IMR-90 (cell line): ENCODE results near the gene SCFD2. TPM values are rescaled to one million over a fixed set of nuclear protein-coding genes. Genes with fewer than 3 reads are reported as not detected.

Experiments used
- ATAC-seq: fragments of 200-7000 bp; cut with Tn5 transposase; 2 replicates; pipeline ENCODE4 v1.9.1; 2020; ENCODE audit warnings: low read depth, mild to moderate bottlenecking, moderate library complexity
- BruUV-seq: library from RNA; stranded (reverse); fragments of 400-500 nt; replicated peaks from 2 replicates; lab custom pipeline; 2021; lab: Mats Ljungman, UMichigan
- CTCF ChIA-PET: fragments of 300-600 bp; formaldehyde crosslinking; extraction: SDS; loops from one replicate; lab custom pipeline; 2021; ENCODE audit warnings: antibody characterized with exemption; lab: Yijun Ruan, JAX
- POLR2A ChIA-PET: fragments of 300-600 bp; sonication (Branson Sonifier 250); formaldehyde crosslinking; loops from one replicate; lab custom pipeline; 2022; ENCODE audit warnings: antibody characterized with exemption; ENCODE audit not compliant: unreplicated experiment; lab: Charles Lee
- DNase-seq: peaks from one replicate; pipeline ENCODE4 v3.0.0; 2013
- H2AFZ ChIP-seq: replicated peaks from 2 replicates; pipeline ENCODE3; 2013; ENCODE audit warnings: low read length, mild to moderate bottlenecking; ENCODE audit not compliant: poor library complexity
- H2AK5ac ChIP-seq: 2 replicates; pipeline ENCODE4 v1.6.1; 2013; ENCODE audit warnings: low read depth, low read length, inconsistent platforms
- H2AK9ac ChIP-seq: replicated peaks from 2 replicates; pipeline ENCODE3; 2013; ENCODE audit warnings: mild to moderate bottlenecking, low read depth, low read length, moderate library complexity; ENCODE audit not compliant: poor library complexity
- H2BK120ac ChIP-seq: 2 replicates; pipeline ENCODE4 v1.6.1; 2013; ENCODE audit warnings: low read depth, low read length, inconsistent platforms
- H2BK15ac ChIP-seq: 3 replicates; pipeline ENCODE4 v1.6.1; 2013; ENCODE audit warnings: low read depth, low read length, inconsistent platforms
- H2BK20ac ChIP-seq: 2 replicates; pipeline ENCODE4 v1.6.1; 2013; ENCODE audit warnings: low read depth, mild to moderate bottlenecking, inconsistent platforms, low read length, moderate library complexity
- H2BK5ac ChIP-seq: 2 replicates; pipeline ENCODE4 v1.6.1; 2013; ENCODE audit warnings: mild to moderate bottlenecking, low read depth, low read length, inconsistent platforms; ENCODE audit not compliant: poor library complexity, severe bottlenecking
- H3K14ac ChIP-seq: replicated peaks from 2 replicates; pipeline ENCODE4 v1.6.1; 2013; ENCODE audit warnings: low read depth, low read length, inconsistent platforms
- H3K18ac ChIP-seq: 2 replicates; pipeline ENCODE4 v1.6.1; 2013; ENCODE audit warnings: low read depth, low read length, control low read depth
- H3K23ac ChIP-seq: 2 replicates; pipeline ENCODE4 v1.6.1; 2013; ENCODE audit warnings: low read depth, low read length, inconsistent platforms
- H3K27ac ChIP-seq: 2 replicates; pipeline ENCODE4 v1.5.1; 2013; ENCODE audit warnings: mild to moderate bottlenecking, control low read depth, low read length; ENCODE audit not compliant: insufficient read depth
- H3K27me3 ChIP-seq: 2 replicates; pipeline ENCODE4 v1.6.1; 2013; ENCODE audit warnings: low read length; ENCODE audit not compliant: control insufficient read depth, insufficient read depth
- H3K36me3 ChIP-seq: 2 replicates; pipeline ENCODE4 v1.6.1; 2013; ENCODE audit warnings: low read length, mixed read lengths; ENCODE audit not compliant: control insufficient read depth, insufficient read depth
- H3K4ac ChIP-seq: 2 replicates; pipeline ENCODE4 v1.6.1; 2013; ENCODE audit warnings: low read depth, low read length, inconsistent platforms
- H3K4me1 ChIP-seq: 2 replicates; pipeline ENCODE4 v1.6.1; 2013; ENCODE audit warnings: low read length, mixed read lengths; ENCODE audit not compliant: control insufficient read depth, insufficient read depth
- H3K4me2 ChIP-seq: 2 replicates; pipeline ENCODE4 v1.6.1; 2013; ENCODE audit warnings: low read depth, mild to moderate bottlenecking, control low read depth, low read length, moderate library complexity
- H3K4me3 ChIP-seq: 2 replicates; pipeline ENCODE4 v1.5.1; 2013; ENCODE audit warnings: low read depth, mild to moderate bottlenecking, control low read depth, low read length, moderate library complexity; ENCODE audit not compliant: insufficient read depth
- H3K56ac ChIP-seq: 2 replicates; pipeline ENCODE4 v1.6.1; 2013; ENCODE audit warnings: low read length, inconsistent platforms; ENCODE audit not compliant: insufficient read depth; ENCODE audit errors: extremely low read depth
- H3K79me1 ChIP-seq, 2 experiments: 2 replicates each; pipeline ENCODE4 v1.6.1; 2013; ENCODE audit warnings: low read length in 2 of 2, inconsistent platforms in 1 of 2, low read depth in 1 of 2
- H3K9ac ChIP-seq: 2 replicates; pipeline ENCODE4 v1.6.1; 2013; ENCODE audit warnings: low read depth, low read length, control low read depth
- H3K9me1 ChIP-seq: 2 replicates; pipeline ENCODE4 v1.6.1; 2013; ENCODE audit warnings: low read length, inconsistent platforms; ENCODE audit not compliant: insufficient read depth
- H3K9me3 ChIP-seq: 2 replicates; pipeline ENCODE4 v1.6.1; 2013; ENCODE audit warnings: low read length; ENCODE audit not compliant: control insufficient read depth, insufficient read depth
- H4K20me1 ChIP-seq: 2 replicates; pipeline ENCODE4 v1.6.1; 2013; ENCODE audit warnings: low read length, inconsistent platforms; ENCODE audit not compliant: insufficient read depth
- H4K5ac ChIP-seq: 2 replicates; pipeline ENCODE4 v1.6.1; 2013; ENCODE audit warnings: mild to moderate bottlenecking, low read depth, low read length, control low read depth
- H4K8ac ChIP-seq, 2 experiments: 2 replicates each; pipeline ENCODE4 v1.6.1; 2013; ENCODE audit warnings: low read depth in 2 of 2, low read length in 2 of 2, control low read depth in 1 of 2, inconsistent platforms in 1 of 2
- H4K91ac ChIP-seq: 2 replicates; pipeline ENCODE4 v1.6.1; 2013; ENCODE audit warnings: low read depth, low read length, inconsistent platforms; ENCODE audit not compliant: insufficient read depth
- BHLHE40 ChIP-seq: fragments of 150-350 bp; IDR thresholded peaks from 2 replicates; pipeline ENCODE4 v1.6.1; 2016; ENCODE audit warnings: mild to moderate bottlenecking, low read depth, low read length
- CEBPB ChIP-seq: IDR thresholded peaks from 2 replicates; pipeline ENCODE4 v1.6.1; 2012; ENCODE audit warnings: low read depth, low read length, improper control_type of control experiment
- CHD1 ChIP-seq: IDR thresholded peaks from 2 replicates; pipeline ENCODE4 v1.6.1; 2012; ENCODE audit warnings: low read depth, low read length, improper control_type of control experiment
- FOS ChIP-seq: fragments of 150-350 bp; IDR thresholded peaks from 2 replicates; pipeline ENCODE4 v1.6.1; 2016; ENCODE audit warnings: low read depth, low read length
- MAFK ChIP-seq: IDR thresholded peaks from 2 replicates; pipeline ENCODE4 v1.6.1; 2012; ENCODE audit warnings: low read depth, low read length, improper control_type of control experiment
- MAZ ChIP-seq: IDR thresholded peaks from 2 replicates; pipeline ENCODE4 v1.6.1; 2012; ENCODE audit warnings: low read depth, mild to moderate bottlenecking, low read length, improper control_type of control experiment, moderate library complexity, borderline replicate concordance
- MXI1 ChIP-seq: IDR thresholded peaks from 2 replicates; pipeline ENCODE4 v1.6.1; 2012; ENCODE audit warnings: low read depth, mild to moderate bottlenecking, low read length, moderate library complexity, borderline replicate concordance
- NFE2L2 ChIP-seq: fragments of 150-350 bp; IDR thresholded peaks from 2 replicates; pipeline ENCODE4 v1.6.1; 2016; ENCODE audit warnings: low read depth, mild to moderate bottlenecking, low read length
- POLR2A ChIP-seq: IDR thresholded peaks from 2 replicates; pipeline ENCODE4 v1.6.1; 2012; ENCODE audit warnings: mild to moderate bottlenecking, low read depth, low read length
- RAD21 ChIP-seq: IDR thresholded peaks from 2 replicates; pipeline ENCODE4 v1.6.1; 2012; ENCODE audit warnings: low read length, improper control_type of control experiment
- RCOR1 ChIP-seq: IDR thresholded peaks from 2 replicates; pipeline ENCODE4 v1.6.1; 2012; ENCODE audit warnings: mild to moderate bottlenecking, low read length, improper control_type of control experiment; ENCODE audit not compliant: insufficient replicate concordance
- RFX5 ChIP-seq: IDR thresholded peaks from 2 replicates; pipeline ENCODE4 v1.8.0; 2012; ENCODE audit warnings: low read depth, mild to moderate bottlenecking, low read length, moderate library complexity
- SMC3 ChIP-seq: fragments of 150-350 bp; IDR thresholded peaks from 2 replicates; pipeline ENCODE4 v1.6.1; 2016; ENCODE audit warnings: low read depth, mild to moderate bottlenecking, antibody characterized with exemption, low read length, moderate library complexity
- WGBS, 2 experiments: methylation state at CpG; one replicate each; pipeline versions ENCODE4 v1.1.5 to v1.1.7; 2013; ENCODE audit warnings: missing lambda C conversion rate in 2 of 2; ENCODE audit not compliant: insufficient read length in 1 of 2; ENCODE audit errors: extremely low coverage in 2 of 2; 5-methylcytosine and 5-hydroxymethylcytosine counted together
- dilution Hi-C: fragments of 300-500 bp; cut with HindIII; formaldehyde crosslinking; loops from one replicate; pipeline ENCODE4 v1.14.3; 2018; ENCODE audit warnings: low sequenced_read_pairs; ENCODE audit not compliant: unreplicated experiment
- in situ Hi-C: fragments of 300-500 bp; cut with MboI; formaldehyde crosslinking; loops from 3 replicates; pipeline ENCODE4 v1.14.3; 2019; ENCODE audit warnings: low sequenced_read_pairs, inconsistent platforms, mixed read lengths
- intact Hi-C: fragments of 100-400 bp; cut with micrococcal nuclease; formaldehyde crosslinking; loops from 2 replicates; pipeline ENCODE4 v1.10.0; 2022
- polyA plus RNA-seq, 3 experiments: library from polyadenylated mRNA; depleted of rRNA; stranded (reverse); fragments of >200 nt; gene quantifications; 2 replicates each; pipeline ENCODE4 v1.2.3, GENCODE V29; 2012; ENCODE audit warnings: low replicate concordance in 1 of 3
- total RNA-seq: library from RNA; depleted of rRNA; stranded (reverse); fragments of >200 nt; gene quantifications from 2 replicates; pipeline ENCODE4 v1.2.3, GENCODE V29; 2012
- TF ChIP-seq, protein P1 (sequence below): fragments of 150-350 bp; IDR thresholded peaks from 2 replicates; pipeline ENCODE4 v1.6.1; 2016; ENCODE audit warnings: low read depth, mild to moderate bottlenecking, low read length, moderate library complexity, borderline replicate concordance
- TF ChIP-seq, protein P2 (sequence below): fragments of 150-350 bp; IDR thresholded peaks from 2 replicates; pipeline ENCODE4 v1.6.1; 2017; ENCODE audit warnings: mild to moderate bottlenecking, antibody characterized with exemption, low read length, low read depth
- TF ChIP-seq, protein P3 (sequence below): conservative IDR thresholded peaks from 2 replicates; pipeline ENCODE4 v1.5.1; 2012; ENCODE audit warnings: mild to moderate bottlenecking, low read depth, low read length, improper control_type of control experiment

Gene SCFD2
- total and polyA plus RNA-seq, 2 of the 4 experiments (the other 2 are of a cell fraction): 18.9 to 62.4 TPM

DNA sequence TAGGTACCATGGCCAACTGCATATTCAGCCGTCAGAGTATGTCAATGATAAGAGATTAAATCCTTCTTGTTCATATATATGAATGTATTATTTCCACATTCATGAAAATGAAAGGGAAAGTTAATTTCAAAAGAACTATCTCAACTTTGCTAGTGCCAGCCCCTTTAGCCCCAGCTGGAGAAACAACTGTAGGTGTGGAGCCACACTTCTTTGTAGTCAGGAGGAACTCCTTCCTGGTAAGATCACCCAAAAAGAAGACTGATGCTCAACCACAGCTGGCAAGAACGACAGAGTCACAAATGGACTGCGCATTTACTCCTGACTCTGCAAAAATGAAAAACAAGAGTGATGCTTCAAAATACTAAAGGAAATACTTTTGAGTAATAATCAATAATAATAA lies 367.4 kb downstream of the SCFD2 start:
- Histone ChIP-seq H2BK5ac (no peak overlapping the region), H2AFZ (no peak overlapping the region), H4K8ac (no peak overlapping the region), H3K23ac (no peak overlapping the region), H3K4ac (no peak overlapping the region), H3K4me3 (no peak overlapping the region), H3K18ac (no peak overlapping the region), H2BK15ac (no peak overlapping the region), H3K14ac (no peak overlapping the region), H3K4me1 (peaks cover 16% of the 10 kb centered on the region), H3K36me3 (no peaks in the 10 kb centered on the region), H2AK9ac (no peak overlapping the region), H3K9me1 (peaks cover 15% of the 10 kb centered on the region), H3K79me1 (peaks cover 0 to 10% of the 10 kb centered on the region in 2 experiments; a peak in 1 of 4 replicates), H2BK120ac (no peak overlapping the region), H3K4me2 (no peak overlapping the region), H3K27me3 (no peaks in the 10 kb centered on the region), H4K5ac (no peak overlapping the region), H2AK5ac (no peak overlapping the region), H2BK20ac (no peak overlapping the region), H4K20me1 (no peaks in the 10 kb centered on the region), H3K9ac (no peak overlapping the region), H3K27ac (no peak overlapping the region), H3K56ac (no peak overlapping the region), H3K9me3 (no peaks in the 10 kb centered on the region), H4K91ac (no peak overlapping the region)
- ChIA-PET CTCF (interaction anchor here (0.5 kb wide), 1 partner anchor 617 kb away, joined by 5 read pairs; no protein-coding TSS in a partner anchor), POLR2A (no interaction called here)
- in situ Hi-C loops (no loop called here), dilution Hi-C loops (no loop called here), intact Hi-C loops (loop anchor here (5.0 kb wide), 1 partner anchor 1229 kb away; the partner anchor contains the start of gene PDGFRA)
- TF ChIP-seq MAZ: no peak
- TF ChIP-seq POLR2A: no peak
- no peak for TF ChIP-seq BHLHE40
- no peak for TF ChIP-seq NFE2L2
- TF ChIP-seq, protein P1, sequence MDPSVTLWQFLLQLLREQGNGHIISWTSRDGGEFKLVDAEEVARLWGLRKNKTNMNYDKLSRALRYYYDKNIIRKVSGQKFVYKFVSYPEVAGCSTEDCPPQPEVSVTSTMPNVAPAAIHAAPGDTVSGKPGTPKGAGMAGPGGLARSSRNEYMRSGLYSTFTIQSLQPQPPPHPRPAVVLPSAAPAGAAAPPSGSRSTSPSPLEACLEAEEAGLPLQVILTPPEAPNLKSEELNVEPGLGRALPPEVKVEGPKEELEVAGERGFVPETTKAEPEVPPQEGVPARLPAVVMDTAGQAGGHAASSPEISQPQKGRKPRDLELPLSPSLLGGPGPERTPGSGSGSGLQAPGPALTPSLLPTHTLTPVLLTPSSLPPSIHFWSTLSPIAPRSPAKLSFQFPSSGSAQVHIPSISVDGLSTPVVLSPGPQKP: no peak
- TF ChIP-seq RFX5: no peak
- TF ChIP-seq RCOR1: no peak
- TF ChIP-seq RAD21: no peak
- no peak for TF ChIP-seq FOS
- no peak for TF ChIP-seq MXI1
- TF ChIP-seq SMC3: no peak
- TF ChIP-seq, protein P2, sequence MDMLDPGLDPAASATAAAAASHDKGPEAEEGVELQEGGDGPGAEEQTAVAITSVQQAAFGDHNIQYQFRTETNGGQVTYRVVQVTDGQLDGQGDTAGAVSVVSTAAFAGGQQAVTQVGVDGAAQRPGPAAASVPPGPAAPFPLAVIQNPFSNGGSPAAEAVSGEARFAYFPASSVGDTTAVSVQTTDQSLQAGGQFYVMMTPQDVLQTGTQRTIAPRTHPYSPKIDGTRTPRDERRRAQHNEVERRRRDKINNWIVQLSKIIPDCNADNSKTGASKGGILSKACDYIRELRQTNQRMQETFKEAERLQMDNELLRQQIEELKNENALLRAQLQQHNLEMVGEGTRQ: no peak
- TF ChIP-seq CEBPB: no peak
- TF ChIP-seq MAFK: no peak; the same call in 1 of the 2 replicates
- TF ChIP-seq CHD1: no peak
- TF ChIP-seq, protein P3, sequence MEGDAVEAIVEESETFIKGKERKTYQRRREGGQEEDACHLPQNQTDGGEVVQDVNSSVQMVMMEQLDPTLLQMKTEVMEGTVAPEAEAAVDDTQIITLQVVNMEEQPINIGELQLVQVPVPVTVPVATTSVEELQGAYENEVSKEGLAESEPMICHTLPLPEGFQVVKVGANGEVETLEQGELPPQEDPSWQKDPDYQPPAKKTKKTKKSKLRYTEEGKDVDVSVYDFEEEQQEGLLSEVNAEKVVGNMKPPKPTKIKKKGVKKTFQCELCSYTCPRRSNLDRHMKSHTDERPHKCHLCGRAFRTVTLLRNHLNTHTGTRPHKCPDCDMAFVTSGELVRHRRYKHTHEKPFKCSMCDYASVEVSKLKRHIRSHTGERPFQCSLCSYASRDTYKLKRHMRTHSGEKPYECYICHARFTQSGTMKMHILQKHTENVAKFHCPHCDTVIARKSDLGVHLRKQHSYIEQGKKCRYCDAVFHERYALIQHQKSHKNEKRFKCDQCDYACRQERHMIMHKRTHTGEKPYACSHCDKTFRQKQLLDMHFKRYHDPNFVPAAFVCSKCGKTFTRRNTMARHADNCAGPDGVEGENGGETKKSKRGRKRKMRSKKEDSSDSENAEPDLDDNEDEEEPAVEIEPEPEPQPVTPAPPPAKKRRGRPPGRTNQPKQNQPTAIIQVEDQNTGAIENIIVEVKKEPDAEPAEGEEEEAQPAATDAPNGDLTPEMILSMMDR: no peak
- BruUV-seq: no TSS peak
- no peak for DNase-seq
- WGBS, 2 experiments: no CpG with 5 or more reads among the region's 3 CpGs
- ATAC-seq: no peak
